A549 treated with Hydrocortisone at 1 μM for 4 hours (cell line): Measurements from ENCODE around the gene UPP2. TPM values are rescaled to one million over a fixed set of nuclear protein-coding genes. Genes with fewer than 3 reads are reported as not detected.

ENCODE experiments used
- total RNA-seq: library from RNA; stranded (reverse); fragments of 200-300 nt; extraction: Qiagen RNA extraction; gene quantifications from 5 replicates; pipeline ENCODE4 v1.2.3, GENCODE V29; 2022

UPP2 gene
- total RNA-seq: not detected in 5 replicates

GRCh38 chr2:158101384-158101926 lies at the start of gene UPP2:
TSS of gene UPP2 (plus strand) at chr2:158101876. CDS start at chr2:158102064, 188 bp downstream.

Other genes starting within 250 kb of the UPP2 start
- gene ACVR1, start 225.5 kb upstream of the UPP2 start, total RNA-seq: 19.3 to 24.4 TPM (median 21.1 TPM) in 5 replicates